ENCODE measurements around the gene LLGL2. TPM values are rescaled to one million over a fixed set of nuclear protein-coding genes. Genes with fewer than 3 reads are reported as not detected.

LLGL2 gene
- polyA plus RNA-seq, 1 donor (not counting 4 experiments of a cell fraction or from before 2014, with no cell fraction given) = 13.8 TPM

- H3K27me3 ChIP-seq (ENCODE audit: control insufficient read depth, extremely low read depth, insufficient read depth, low read length) = no peaks in the 10 kb centered on the region
- dilution Hi-C loops (cut with MboI; ENCODE audit: extremely low pct_ligation_motif_present, low sequenced_read_pairs) = no loop called here
- H3K27ac ChIP-seq (ENCODE audit: control insufficient read depth, insufficient read depth, low read length) = no peak overlapping the region
- H3K9me3 ChIP-seq (ENCODE audit: control insufficient read depth, low read depth, low read length) = no peaks in the 10 kb centered on the region
- no peak overlapping the region for H3K4me2 ChIP-seq (ENCODE audit: control insufficient read depth, extremely low read depth, insufficient read depth, low read depth, low read length)
- no peak overlapping the region for H2AFZ ChIP-seq (ENCODE audit: control insufficient read depth, low read length)
- H3K79me2 ChIP-seq (ENCODE audit: control insufficient read depth, insufficient read depth, low read length) = no peaks in the 10 kb centered on the region
- no peak for DNase-seq (ENCODE audit: low read depth, low spot score)
- no peak overlapping the region for H3K9ac ChIP-seq (ENCODE audit: control insufficient read depth, extremely low read depth, insufficient read depth, low read length)
- H4K20me1 ChIP-seq (ENCODE audit: control insufficient read depth, extremely low read depth, insufficient read depth, low read length) = peaks cover 4% of the 10 kb centered on the region
- no peaks in the 10 kb centered on the region for H3K9me1 ChIP-seq (ENCODE audit: control insufficient read depth, extremely low read depth, insufficient read depth, low read length)
- no peak overlapping the region for H3K4me3 ChIP-seq (ENCODE audit: control insufficient read depth in 2 of 3, extremely low read depth in 1 of 3, insufficient read depth in 2 of 3, low read depth in 1 of 3, low read length in 3 of 3)
- no peaks in the 10 kb centered on the region for H3K4me1 ChIP-seq (ENCODE audit: control insufficient read depth, extremely low read depth, insufficient read depth, low read length)
- TF ChIP-seq CTCF (optimal IDR thresholded peaks at IDR 0.05 in 1 of 3, IDR thresholded peaks at IDR 0.05 in 1 of 3, conservative IDR thresholded peaks at IDR 0.05 in 1 of 3; ENCODE audit: extremely low read depth in 1 of 3, insufficient read depth in 2 of 3, low read length in 3 of 3) (no peak), EZH2 (IDR thresholded peaks at IDR 0.05; ENCODE audit: low read length) (no peak)
- peaks cover 2 to 3% of the 10 kb centered on the region in 2 experiments for H3K36me3 ChIP-seq (ENCODE audit: control insufficient read depth in 2 of 2, extremely low read depth in 1 of 2, insufficient read depth in 2 of 2, low read length in 2 of 2)
- FAIRE-seq = no peak
Measured at GRCh38 chr17:75478508-75478907, 47.0 kb upstream of the LLGL2 start.

- H3K4me2 ChIP-seq (ENCODE audit: control insufficient read depth, extremely low read depth, insufficient read depth, low read depth, low read length) = no peak overlapping the region
- H3K9me1 ChIP-seq (ENCODE audit: control insufficient read depth, extremely low read depth, insufficient read depth, low read length) = no peaks in the 10 kb centered on the region
- TF ChIP-seq CTCF (optimal IDR thresholded peaks at IDR 0.05 in 1 of 3, IDR thresholded peaks at IDR 0.05 in 1 of 3, conservative IDR thresholded peaks at IDR 0.05 in 1 of 3; ENCODE audit: extremely low read depth in 1 of 3, insufficient read depth in 2 of 3, low read length in 3 of 3) (no peak), EZH2 (IDR thresholded peaks at IDR 0.05; ENCODE audit: low read length) (no peak)
- FAIRE-seq = no peak
- H3K27me3 ChIP-seq (ENCODE audit: control insufficient read depth, extremely low read depth, insufficient read depth, low read length) = no peaks in the 10 kb centered on the region
- peaks cover 4% of the 10 kb centered on the region for H4K20me1 ChIP-seq (ENCODE audit: control insufficient read depth, extremely low read depth, insufficient read depth, low read length)
- no peak overlapping the region for H3K9ac ChIP-seq (ENCODE audit: control insufficient read depth, extremely low read depth, insufficient read depth, low read length)
- DNase-seq (ENCODE audit: low read depth, low spot score) = no peak
- H3K9me3 ChIP-seq (ENCODE audit: control insufficient read depth, low read depth, low read length) = no peaks in the 10 kb centered on the region
- no peaks in the 10 kb centered on the region for H3K4me1 ChIP-seq (ENCODE audit: control insufficient read depth, extremely low read depth, insufficient read depth, low read length)
- H3K27ac ChIP-seq (ENCODE audit: control insufficient read depth, insufficient read depth, low read length) = no peak overlapping the region
- H3K79me2 ChIP-seq (ENCODE audit: control insufficient read depth, insufficient read depth, low read length) = no peaks in the 10 kb centered on the region
- H3K4me3 ChIP-seq (ENCODE audit: control insufficient read depth in 2 of 3, extremely low read depth in 1 of 3, insufficient read depth in 2 of 3, low read depth in 1 of 3, low read length in 3 of 3) = no peak overlapping the region
- dilution Hi-C loops (cut with MboI; ENCODE audit: extremely low pct_ligation_motif_present, low sequenced_read_pairs) = no loop called here
- no peaks in the 10 kb centered on the region for H3K36me3 ChIP-seq (ENCODE audit: control insufficient read depth in 2 of 2, extremely low read depth in 1 of 2, insufficient read depth in 2 of 2, low read length in 2 of 2)
- no peak overlapping the region for H2AFZ ChIP-seq (ENCODE audit: control insufficient read depth, low read length)
Measured at GRCh38 chr17:75480281-75480680, 45.2 kb upstream of the LLGL2 start.

All from keratinocyte (primary cell).